GM21447 (cell line): ENCODE data around the gene ZNF689.

Experiments used
- ATAC-seq: cut with Tn5 transposase; IDR thresholded peaks from one replicate; pipeline ENCODE4 v1.9.1; 2021; ENCODE audit not compliant: unreplicated experiment

The ZNF689 gene

GRCh38 chr16:30609926-30610839 is at the start of gene ZNF689:
TSS of gene ZNF689 (minus strand) at chr16:30610389. CDS start at chr16:30610041, 348 bp downstream.
- peak; percentile 83 for ATAC-seq

- ATAC-seq, result peak; percentile 33
Measured at GRCh38 chr16:30658731-30659506, 48.7 kb upstream of the ZNF689 start.

- ATAC-seq, result peak; percentile 65
Measured at GRCh38 chr16:30657866-30658730, 47.9 kb upstream of the ZNF689 start, which contains the start of gene FBRS. TSS of gene FBRS (plus strand) at chr16:30658431. CDS start at chr16:30659519, 1,088 bp downstream.

- no peak for ATAC-seq
Measured at GRCh38 chr16:30656974-30657865, 47.0 kb upstream of the ZNF689 start.

GRCh38 chr16:30656388-30656787 is 46.2 kb upstream of the ZNF689 start:
- ATAC-seq, result no peak

GRCh38 chr16:30655815-30656347 is 45.7 kb upstream of the ZNF689 start:
- no peak for ATAC-seq

GRCh38 chr16:30654856-30655255 is 44.7 kb upstream of the ZNF689 start:
- ATAC-seq, result no peak

- no peak for ATAC-seq
Measured at GRCh38 chr16:30652718-30653117, 42.5 kb upstream of the ZNF689 start.

- ATAC-seq, result no peak
Measured at GRCh38 chr16:30652005-30652296, 41.8 kb upstream of the ZNF689 start.

- peak; percentile 37 for ATAC-seq
Measured at GRCh38 chr16:30651124-30652004, 41.2 kb upstream of the ZNF689 start.

GRCh38 chr16:30650369-30651123 is 40.4 kb upstream of the ZNF689 start, which contains the start of gene PRR14:
TSS of gene PRR14 (plus strand) at chr16:30650960. CDS start at chr16:30651646, 686 bp downstream.
- peak; percentile 63 for ATAC-seq

- no peak for ATAC-seq
Measured at GRCh38 chr16:30649725-30650368, 39.7 kb upstream of the ZNF689 start.

- no peak for ATAC-seq
Measured at GRCh38 chr16:30647274-30647571, 37.0 kb upstream of the ZNF689 start.

- no peak for ATAC-seq
Measured at GRCh38 chr16:30645727-30646126, 35.5 kb upstream of the ZNF689 start.

GRCh38 chr16:30644334-30644830 is 34.2 kb upstream of the ZNF689 start:
- no peak for ATAC-seq

GRCh38 chr16:30641378-30641982 is 31.3 kb upstream of the ZNF689 start:
- ATAC-seq, result no peak

- ATAC-seq, result no peak
Measured at GRCh38 chr16:30637944-30638343, 27.8 kb upstream of the ZNF689 start.
